Measurements from ENCODE around the gene RNF39.

RNF39 gene

GRCh38 chr6:30074331-30075093, 1.1 kb downstream of the RNF39 start:
- TF ChIP-seq CTCF (conservative IDR thresholded peaks at IDR 0.05; ENCODE audit: low read depth, low read length): no peak
- DNase-seq (ENCODE audit: low read depth): no peak
- H3K4me3 ChIP-seq (ENCODE audit: low read length): no peak overlapping the region

GRCh38 chr6:30073489-30074235, 1.9 kb downstream of the RNF39 start:
- no peak for DNase-seq (ENCODE audit: low read depth)
- TF ChIP-seq CTCF (conservative IDR thresholded peaks at IDR 0.05; ENCODE audit: low read depth, low read length): no peak
- H3K4me3 ChIP-seq (ENCODE audit: low read length): no peak overlapping the region

- DNase-seq (ENCODE audit: low read depth): no peak
- H3K4me3 ChIP-seq (ENCODE audit: low read length): no peak overlapping the region
- no peak for TF ChIP-seq CTCF (conservative IDR thresholded peaks at IDR 0.05; ENCODE audit: low read depth, low read length)
Measured at GRCh38 chr6:30071858-30072257, 3.7 kb downstream of the RNF39 start.

GRCh38 chr6:30071081-30071818, 4.3 kb downstream of the RNF39 start:
- no peak overlapping the region for H3K4me3 ChIP-seq (ENCODE audit: low read length)
- DNase-seq (ENCODE audit: low read depth): no peak

GRCh38 chr6:30067460-30068139, 8.0 kb downstream of the RNF39 start:
- TF ChIP-seq CTCF (conservative IDR thresholded peaks at IDR 0.05; ENCODE audit: low read depth, low read length): no peak
- DNase-seq (ENCODE audit: low read depth): no peak
- H3K4me3 ChIP-seq (ENCODE audit: low read length): peak overlapping the region; percentile 85

More at GRCh38 chr6:30071081-30071818, 4.3 kb downstream of the RNF39 start:
- peak; percentile 18 for TF ChIP-seq CTCF (conservative IDR thresholded peaks at IDR 0.05; ENCODE audit: low read depth, low read length)

GRCh38 chr6:30066577-30067459, 8.8 kb downstream of the RNF39 start, which contains the start of gene PPP1R11:
PPP1R11 (plus strand) TSS chr6:30067198; CDS start chr6:30067411, 213 bp downstream.
- peak; percentile 97 for DNase-seq (ENCODE audit: low read depth)
- no peak for TF ChIP-seq CTCF (conservative IDR thresholded peaks at IDR 0.05; ENCODE audit: low read depth, low read length)
- peak within 1 kb of the TSS; percentile 85 for H3K4me3 ChIP-seq (ENCODE audit: low read length)
